Mucosa of descending colon (tissue), 3 donors: ENCODE data around the gene CADPS2. TPM values are rescaled to one million over a fixed set of nuclear protein-coding genes. Genes with fewer than 3 reads are reported as not detected.

Experiments
- ATAC-seq: fragments of 200-7000 bp; cut with Tn5 transposase; one replicate; pipeline ENCODE4 v1.9.1; 2020; ENCODE audit warnings: mild to moderate bottlenecking, moderate library complexity
- DNase-seq, 3 donors: peaks; one replicate each; pipeline ENCODE4 v3.0.0-alpha.2; 2020
- H3K36me3 ChIP-seq: fragments of 200-600 bp; one replicate; pipeline ENCODE4 v1.8.0; 2021; ENCODE audit warnings: low read depth, mild to moderate bottlenecking
- H3K4me1 ChIP-seq: fragments of 200-600 bp; one replicate; pipeline ENCODE4 v1.8.0; 2021; ENCODE audit warnings: low read depth, mild to moderate bottlenecking
- H3K4me3 ChIP-seq: fragments of 200-600 bp; one replicate; pipeline ENCODE4 v1.8.0; 2021; ENCODE audit warnings: mild to moderate bottlenecking
- H3K9me3 ChIP-seq: fragments of 200-600 bp; one replicate; pipeline ENCODE4 v1.8.0; 2021; ENCODE audit warnings: mild to moderate bottlenecking
- intact Hi-C, 2 donors: fragments of 100-400 bp; cut with DNase I in 1 of 2; cut with micrococcal nuclease in 1 of 2; formaldehyde crosslinking; loops; one replicate each; pipeline versions ENCODE4 v1.11.0 to v1.11.1; 2022; cut with DNase I, micrococcal nuclease
- total RNA-seq, 3 donors: library from RNA; stranded (reverse); fragmentation: NEBNext Ultra II Directional in 2 of 3; extraction: Animal tissue kit (Norgen Biotek cat#: 25700) in 2 of 3; gene quantifications; one replicate each; pipeline versions ENCODE4 v1.2.1 to v1.2.4, GENCODE V29; 2021 to 2023
- TF ChIP-seq, protein P1 (sequence below): fragments of 200-600 bp; IDR thresholded peaks from one replicate; pipeline ENCODE4 v1.8.0; 2022; ENCODE audit warnings: antibody characterized with exemption, mild to moderate bottlenecking
- donor health status: DM: no; HTN: no; CAD: no; lungs with moderate emphysema.
- donor health status: DM: no; HTN: no; CAD: no.
- donor health status: DM: no; HTN: yes; CAD: no.

The CADPS2 gene
- total RNA-seq, 3 donors from 2014 or later = 11.3 to 12.7 (median 11.7) TPM

DNA sequence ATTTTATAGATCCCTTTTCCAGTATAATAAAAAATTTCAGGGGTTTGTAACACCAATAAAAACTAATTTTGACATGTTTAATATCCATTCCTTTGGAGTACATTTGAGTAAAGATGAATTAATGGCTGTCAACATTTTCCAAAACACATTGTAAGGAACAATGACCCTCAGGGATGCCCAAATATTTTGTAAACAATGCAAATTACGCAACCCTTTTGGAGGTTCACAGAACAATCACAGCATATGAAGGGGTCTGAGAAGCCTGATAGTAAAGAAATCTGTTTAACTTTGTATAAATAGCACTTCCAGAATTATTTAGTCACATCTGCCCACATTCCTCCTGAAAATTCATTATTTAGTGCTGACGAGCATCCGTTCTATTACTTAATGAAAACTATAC is 428.9 kb downstream of the CADPS2 start:
- Histone ChIP-seq H3K36me3 (no peaks in the 10 kb centered on the region), H3K4me3 (no peak overlapping the region), H3K4me1 (no peaks in the 10 kb centered on the region), H3K9me3 (no peaks in the 10 kb centered on the region)
- no peak for ATAC-seq
- no peak for DNase-seq
- intact Hi-C loops = no loop called here
- TF ChIP-seq, protein P1, sequence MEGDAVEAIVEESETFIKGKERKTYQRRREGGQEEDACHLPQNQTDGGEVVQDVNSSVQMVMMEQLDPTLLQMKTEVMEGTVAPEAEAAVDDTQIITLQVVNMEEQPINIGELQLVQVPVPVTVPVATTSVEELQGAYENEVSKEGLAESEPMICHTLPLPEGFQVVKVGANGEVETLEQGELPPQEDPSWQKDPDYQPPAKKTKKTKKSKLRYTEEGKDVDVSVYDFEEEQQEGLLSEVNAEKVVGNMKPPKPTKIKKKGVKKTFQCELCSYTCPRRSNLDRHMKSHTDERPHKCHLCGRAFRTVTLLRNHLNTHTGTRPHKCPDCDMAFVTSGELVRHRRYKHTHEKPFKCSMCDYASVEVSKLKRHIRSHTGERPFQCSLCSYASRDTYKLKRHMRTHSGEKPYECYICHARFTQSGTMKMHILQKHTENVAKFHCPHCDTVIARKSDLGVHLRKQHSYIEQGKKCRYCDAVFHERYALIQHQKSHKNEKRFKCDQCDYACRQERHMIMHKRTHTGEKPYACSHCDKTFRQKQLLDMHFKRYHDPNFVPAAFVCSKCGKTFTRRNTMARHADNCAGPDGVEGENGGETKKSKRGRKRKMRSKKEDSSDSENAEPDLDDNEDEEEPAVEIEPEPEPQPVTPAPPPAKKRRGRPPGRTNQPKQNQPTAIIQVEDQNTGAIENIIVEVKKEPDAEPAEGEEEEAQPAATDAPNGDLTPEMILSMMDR = no peak

DNA sequence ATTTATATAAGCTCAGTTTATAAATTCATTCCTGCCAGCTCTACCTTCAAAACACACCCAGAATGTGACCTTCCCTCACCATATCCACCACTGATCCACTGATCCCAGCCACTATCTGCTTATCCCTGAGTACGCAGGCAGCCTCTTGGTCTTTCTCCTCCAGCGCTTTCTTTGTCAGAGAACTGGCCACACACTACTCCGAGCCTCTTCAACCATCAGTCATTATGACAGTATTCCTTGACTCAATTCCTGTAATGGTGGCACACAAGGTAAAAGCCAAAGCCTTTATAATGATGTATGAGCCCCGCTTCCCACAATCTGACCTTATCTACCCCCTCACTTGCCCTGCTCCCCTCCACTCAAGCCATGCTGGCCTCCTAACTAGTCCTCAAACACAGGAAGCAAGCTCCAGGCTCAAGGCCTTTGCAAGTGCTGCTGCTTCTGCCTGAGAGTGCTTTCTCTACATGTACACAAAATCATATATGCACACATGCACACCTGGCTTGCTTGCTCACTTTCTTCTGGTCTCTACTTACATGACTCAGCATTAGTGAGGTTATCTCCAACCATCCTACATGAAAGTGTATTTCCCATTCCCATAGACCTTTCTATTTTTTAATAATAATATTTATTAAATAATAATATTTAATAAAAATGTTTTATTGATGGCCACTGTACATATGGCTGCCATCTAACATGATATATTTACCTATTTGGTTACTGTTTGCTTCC is 431.3 kb downstream of the CADPS2 start:
- H3K4me3 ChIP-seq = no peak overlapping the region
- no peak for ATAC-seq
- intact Hi-C loops = no loop called here
- no peaks in the 10 kb centered on the region for H3K4me1 ChIP-seq
- no peaks in the 10 kb centered on the region for H3K9me3 ChIP-seq
- H3K36me3 ChIP-seq = no peaks in the 10 kb centered on the region
- no peak for DNase-seq
- TF ChIP-seq, protein P1 = no peak

DNA sequence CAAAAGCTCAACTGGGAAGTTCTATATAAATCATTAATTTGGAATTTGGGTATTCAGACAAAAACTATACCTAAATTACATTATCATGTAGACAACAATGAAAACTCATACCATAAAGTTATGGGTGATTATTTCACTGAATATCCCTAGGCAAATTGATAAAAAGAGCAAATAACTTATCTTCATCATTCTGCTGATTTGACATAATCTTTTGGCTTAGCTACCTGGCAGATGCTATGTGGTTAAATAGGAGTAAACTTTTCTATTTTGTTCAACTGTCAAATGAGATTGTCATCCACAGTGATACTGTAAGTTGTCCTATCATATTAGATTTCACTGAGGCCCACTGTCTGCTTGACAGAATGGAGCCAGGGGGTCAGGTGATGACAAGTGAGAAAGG is 432.8 kb downstream of the CADPS2 start:
- Histone ChIP-seq H3K36me3 (no peaks in the 10 kb centered on the region), H3K4me1 (no peaks in the 10 kb centered on the region), H3K4me3 (no peak overlapping the region), H3K9me3 (no peaks in the 10 kb centered on the region)
- DNase-seq (no peak), ATAC-seq (no peak)
- intact Hi-C loops = no loop called here
- TF ChIP-seq, protein P1 = no peak

DNA sequence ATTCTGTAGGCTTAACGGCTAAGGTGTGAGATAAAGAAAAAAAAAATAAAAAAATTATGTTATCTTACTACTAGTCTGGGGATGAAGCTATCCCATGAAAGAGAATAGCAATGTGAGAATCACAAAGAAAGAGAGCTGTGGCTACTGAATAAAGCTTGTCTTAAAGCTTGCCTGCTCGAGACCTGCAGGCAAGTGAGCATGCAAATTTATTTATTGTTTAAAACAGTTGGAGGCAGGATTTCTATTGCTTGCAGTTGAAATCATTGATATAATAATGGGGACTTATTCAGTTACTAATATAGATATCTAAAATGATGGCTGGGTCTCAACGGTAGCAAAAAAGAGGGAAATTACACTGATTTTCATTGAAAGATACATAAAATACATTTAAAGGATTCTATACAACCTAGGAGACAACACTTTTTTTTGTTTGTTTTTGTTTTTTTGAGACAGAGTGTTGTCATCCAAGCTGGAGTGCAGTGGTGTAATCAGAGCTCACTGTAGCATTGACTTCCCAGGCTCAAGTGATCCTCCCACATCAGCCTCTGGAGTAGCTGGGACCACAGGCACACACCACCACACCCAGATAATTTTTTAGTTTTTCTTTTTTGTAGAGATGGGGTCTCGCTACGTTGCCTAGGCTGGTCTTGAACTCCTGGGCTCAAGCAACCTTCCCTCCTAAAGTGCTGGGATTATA is 437.2 kb downstream of the CADPS2 start:
- TF ChIP-seq, protein P1 = no peak
- H3K36me3 ChIP-seq = no peaks in the 10 kb centered on the region
- H3K9me3 ChIP-seq = no peaks in the 10 kb centered on the region
- no peak overlapping the region for H3K4me3 ChIP-seq
- intact Hi-C loops = no loop called here
- no peak for ATAC-seq
- H3K4me1 ChIP-seq = no peaks in the 10 kb centered on the region
- DNase-seq = no peak

DNA sequence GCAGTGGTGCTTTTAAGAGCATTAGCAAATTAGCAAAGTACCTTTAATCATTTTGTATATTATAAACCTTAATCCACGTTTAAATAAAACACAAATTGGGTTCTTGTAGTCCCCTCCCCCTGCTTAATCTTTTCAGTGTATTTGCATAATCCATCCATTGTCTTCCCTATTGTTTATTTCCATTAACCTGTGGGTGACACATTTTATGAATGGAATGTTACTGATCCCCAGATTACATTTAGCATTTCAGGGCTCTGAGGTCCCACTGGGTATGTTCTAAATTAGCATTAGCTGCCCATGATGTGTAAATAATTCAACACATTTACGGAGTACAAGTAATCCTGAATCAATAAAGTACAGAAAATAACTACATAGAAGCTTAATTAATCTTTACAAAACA is 443.3 kb downstream of the CADPS2 start:
- Histone ChIP-seq H3K4me1 (no peaks in the 10 kb centered on the region), H3K36me3 (no peaks in the 10 kb centered on the region), H3K4me3 (no peak overlapping the region), H3K9me3 (no peaks in the 10 kb centered on the region)
- TF ChIP-seq, protein P1 = no peak
- ATAC-seq = no peak
- intact Hi-C loops = no loop called here
- no peak for DNase-seq
